Loucy (cell line): ENCODE results near the gene PTK6.

Source experiments
- H2AFZ ChIP-seq: fragments of 200-600 bp; sonication (generic); 2 replicates; pipeline ENCODE4 v1.6.0; 2016; ENCODE audit warnings: antibody characterized with exemption, mild to moderate bottlenecking, low read length, moderate library complexity
- H3F3A ChIP-seq: fragments of 200-600 bp; 2 replicates; pipeline ENCODE4 v1.6.0; 2016; ENCODE audit warnings: antibody characterized with exemption, low read depth, mild to moderate bottlenecking
- H3K27me3 ChIP-seq: fragments of 200-600 bp; sonication (generic); 2 replicates; pipeline ENCODE4 v1.6.1; 2014; ENCODE audit warnings: low read length, mild to moderate bottlenecking; ENCODE audit not compliant: insufficient read depth, poor library complexity, severe bottlenecking
- H3K36me3 ChIP-seq: fragments of 200-600 bp; sonication (generic); 2 replicates; pipeline ENCODE4 v1.6.1; 2016; ENCODE audit warnings: low read length; ENCODE audit not compliant: insufficient read depth
- H3K4me1 ChIP-seq: fragments of 200-600 bp; sonication (generic); 2 replicates; pipeline ENCODE4 v1.5.1; 2014; ENCODE audit warnings: low read length, mild to moderate bottlenecking; ENCODE audit not compliant: insufficient read depth, poor library complexity, severe bottlenecking
- H3K4me2 ChIP-seq: fragments of 200-600 bp; sonication (generic); 2 replicates; pipeline ENCODE4 v1.6.0; 2014; ENCODE audit warnings: antibody characterized with exemption, low read length, low read depth, mild to moderate bottlenecking; ENCODE audit not compliant: poor library complexity, severe bottlenecking
- H3K4me3 ChIP-seq: fragments of 200-600 bp; sonication (generic); 2 replicates; pipeline ENCODE4 v1.5.1; 2014; ENCODE audit warnings: low read length, mild to moderate bottlenecking, mixed read lengths; ENCODE audit not compliant: poor library complexity, severe bottlenecking
- H3K79me2 ChIP-seq: fragments of 200-600 bp; sonication (generic); 2 replicates; pipeline ENCODE4 v1.6.1; 2014; ENCODE audit warnings: low read length; ENCODE audit not compliant: insufficient read depth
- H3K9ac ChIP-seq: fragments of 200-600 bp; sonication (generic); 2 replicates; pipeline ENCODE4 v1.6.0; 2014; ENCODE audit warnings: mild to moderate bottlenecking, low read depth, low read length, moderate library complexity; ENCODE audit not compliant: poor library complexity, severe bottlenecking
- H3K9me2 ChIP-seq: fragments of 200-600 bp; sonication (generic); replicated peaks from 2 replicates; pipeline ENCODE4 v1.6.1; 2016; ENCODE audit warnings: low read depth, low read length, mixed read lengths
- H3K9me3 ChIP-seq: fragments of 200-600 bp; sonication (generic); 2 replicates; pipeline ENCODE4 v1.6.1; 2014; ENCODE audit warnings: mild to moderate bottlenecking, antibody characterized with exemption, low read length, low read depth; ENCODE audit not compliant: insufficient read depth
- H4K20me1 ChIP-seq: fragments of 200-600 bp; sonication (generic); 2 replicates; pipeline ENCODE4 v1.6.0; 2014; ENCODE audit warnings: antibody characterized with exemption, low read length, mild to moderate bottlenecking; ENCODE audit not compliant: insufficient read depth, poor library complexity, severe bottlenecking
- CTCF ChIP-seq: fragments of 200-600 bp; sonication (generic); conservative IDR thresholded peaks from 2 replicates; pipeline ENCODE4 v1.5.1; 2014; ENCODE audit warnings: mild to moderate bottlenecking, antibody characterized with exemption, low read length
- EZH2phosphoT487 ChIP-seq: fragments of 200-600 bp; IDR thresholded peaks from 2 replicates; pipeline ENCODE4 v1.6.1; 2018; ENCODE audit warnings: antibody characterized with exemption, mild to moderate bottlenecking, moderate library complexity, borderline replicate concordance

The PTK6 gene

DNA sequence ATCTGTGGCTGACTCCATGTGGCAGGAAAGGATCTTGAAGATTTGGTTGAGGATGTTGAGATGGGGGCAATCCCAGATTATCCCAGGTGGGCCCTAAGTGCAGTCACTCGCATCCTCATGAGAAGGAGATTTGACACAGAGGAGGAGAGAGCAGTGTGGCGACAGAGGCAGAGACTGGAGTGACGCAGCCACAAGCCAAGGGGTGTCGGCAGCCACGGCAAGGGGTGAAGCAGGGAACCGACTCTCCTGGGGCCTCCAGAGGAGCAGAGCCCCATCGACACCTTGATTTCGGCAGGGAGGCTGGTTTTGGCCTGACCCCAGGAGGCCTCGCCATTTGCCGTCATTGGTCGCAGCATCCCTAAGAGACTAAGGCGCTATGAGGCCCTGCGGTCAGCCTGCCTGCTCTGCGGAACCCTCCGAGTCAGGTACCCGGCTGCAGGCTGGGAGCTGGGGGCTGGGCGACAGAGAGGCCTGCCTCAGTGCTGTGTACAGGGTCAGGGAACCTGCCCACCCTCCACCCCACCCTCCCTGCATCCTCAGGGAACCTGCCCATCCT is 50.8 kb downstream of the PTK6 start:
- no peak overlapping the region for H3K4me3 ChIP-seq
- no peak overlapping the region for H3K9ac ChIP-seq
- no peak for TF ChIP-seq CTCF
- no peak for TF ChIP-seq EZH2phosphoT487
- no peak overlapping the region for H2AFZ ChIP-seq
- H3K9me2 ChIP-seq = no peaks in the 10 kb centered on the region
- no peaks in the 10 kb centered on the region for H3K9me3 ChIP-seq
- no peak overlapping the region for H3K4me2 ChIP-seq
- no peaks in the 10 kb centered on the region for H3F3A ChIP-seq
- H3K79me2 ChIP-seq = no peaks in the 10 kb centered on the region
- H3K36me3 ChIP-seq = no peaks in the 10 kb centered on the region
- H3K4me1 ChIP-seq = peaks cover 9% of the 10 kb centered on the region
- H4K20me1 ChIP-seq = no peaks in the 10 kb centered on the region
- no peaks in the 10 kb centered on the region for H3K27me3 ChIP-seq

DNA sequence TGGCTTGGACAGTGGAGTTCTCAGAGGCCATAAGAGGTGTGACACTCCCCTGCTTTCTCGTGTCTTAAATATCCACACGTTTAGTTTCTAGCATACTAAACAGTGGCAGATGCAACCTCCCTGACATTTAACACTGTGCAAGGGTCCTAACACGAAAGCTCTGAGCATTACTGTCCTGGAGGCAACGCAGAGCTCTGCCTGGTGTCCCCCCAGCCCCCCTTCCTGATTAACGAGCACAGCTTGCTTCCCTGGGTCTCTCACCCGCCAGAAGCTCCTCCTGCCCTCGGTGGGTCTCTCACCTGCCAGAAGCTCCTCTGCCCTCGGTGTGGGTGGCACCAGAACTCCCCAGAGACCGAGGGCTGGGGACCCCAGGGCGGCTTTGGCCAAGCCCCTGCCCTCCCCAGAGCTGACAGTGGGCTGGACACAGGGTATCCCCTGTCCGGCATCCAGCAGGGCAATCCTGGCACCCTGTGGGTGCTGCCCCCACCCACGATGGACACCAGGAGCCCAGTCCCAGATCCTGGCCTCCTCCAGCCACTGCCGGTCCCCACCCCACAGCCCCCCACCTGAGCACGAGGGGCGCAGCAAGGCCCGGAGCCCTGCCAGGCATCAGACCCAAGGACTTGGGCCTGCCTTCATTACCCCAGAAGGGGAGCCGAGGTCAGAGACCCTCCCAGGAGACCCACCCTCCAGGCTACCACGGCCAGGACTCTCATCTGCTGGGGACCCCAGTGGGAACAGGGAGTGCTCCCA is 52.3 kb downstream of the PTK6 start:
- Histone ChIP-seq H2AFZ (no peak overlapping the region), H3K27me3 (no peaks in the 10 kb centered on the region), H3K4me3 (no peak overlapping the region), H3K9me2 (no peaks in the 10 kb centered on the region), H3K9me3 (no peaks in the 10 kb centered on the region), H3K79me2 (no peaks in the 10 kb centered on the region), H3K36me3 (no peaks in the 10 kb centered on the region), H3K9ac (no peak overlapping the region), H4K20me1 (no peaks in the 10 kb centered on the region), H3K4me2 (no peak overlapping the region), H3K4me1 (peaks cover 9% of the 10 kb centered on the region), H3F3A (no peaks in the 10 kb centered on the region)
- no peak for TF ChIP-seq EZH2phosphoT487
- TF ChIP-seq CTCF = no peak

DNA sequence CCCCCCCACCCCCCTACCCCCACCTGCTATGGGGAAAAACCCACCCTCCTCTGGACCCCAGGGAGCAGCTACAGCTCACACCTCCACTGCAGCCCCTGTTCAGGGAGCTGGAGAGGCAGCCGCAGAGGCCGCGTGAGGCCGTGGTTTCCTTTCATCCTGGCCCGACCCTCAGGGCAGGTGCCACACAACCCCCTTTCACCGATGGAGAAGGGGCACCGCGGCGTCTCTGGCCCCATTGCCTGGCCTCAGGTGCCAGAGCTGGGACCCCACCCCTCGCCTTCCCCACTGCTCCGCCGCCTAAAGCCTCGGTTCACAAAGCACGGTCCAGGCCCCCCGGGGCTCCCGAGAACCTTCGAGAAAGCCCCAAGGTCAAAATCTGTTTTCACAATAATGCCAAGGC is 52.9 kb downstream of the PTK6 start:
- no peaks in the 10 kb centered on the region for H3F3A ChIP-seq
- H3K9me2 ChIP-seq = no peaks in the 10 kb centered on the region
- H3K79me2 ChIP-seq = no peaks in the 10 kb centered on the region
- H3K36me3 ChIP-seq = no peaks in the 10 kb centered on the region
- H3K4me2 ChIP-seq = no peak overlapping the region
- H4K20me1 ChIP-seq = no peaks in the 10 kb centered on the region
- H3K27me3 ChIP-seq = no peaks in the 10 kb centered on the region
- no peaks in the 10 kb centered on the region for H3K9me3 ChIP-seq
- peaks cover 9% of the 10 kb centered on the region for H3K4me1 ChIP-seq
- no peak overlapping the region for H3K9ac ChIP-seq
- TF ChIP-seq EZH2phosphoT487 (no peak), CTCF (no peak)
- no peak overlapping the region for H3K4me3 ChIP-seq
- no peak overlapping the region for H2AFZ ChIP-seq
